Midbrain (tissue), 1 donor: Measurements from ENCODE around the gene ITIH4.

ENCODE experiments used
- DNase-seq: peaks from one replicate; lab custom pipeline; 2025; lab: John Stamatoyannopoulos, UW

The ITIH4 gene

GRCh38 chr3:52831500-52832301 lies 1.2 kb upstream of the ITIH4 start:
- DNase-seq: no peak

GRCh38 chr3:52829906-52830463 lies 487 bp downstream of the ITIH4 start:
- DNase-seq: no peak

- DNase-seq: no peak
Observed at GRCh38 chr3:52829482-52829881, 990 bp downstream of the ITIH4 start.

- DNase-seq: no peak
Observed at GRCh38 chr3:52827866-52828376, 2.6 kb downstream of the ITIH4 start.

GRCh38 chr3:52827441-52827840 lies 3.0 kb downstream of the ITIH4 start:
- no peak for DNase-seq

GRCh38 chr3:52824037-52824436 lies 6.4 kb downstream of the ITIH4 start:
- DNase-seq: no peak

GRCh38 chr3:52822363-52822762 lies 8.1 kb downstream of the ITIH4 start:
- DNase-seq: no peak

- DNase-seq: no peak
Observed at GRCh38 chr3:52820736-52821135, 9.7 kb downstream of the ITIH4 start.

- no peak for DNase-seq
Observed at GRCh38 chr3:52819936-52820335, 10.5 kb downstream of the ITIH4 start.

GRCh38 chr3:52817860-52818259 lies 12.6 kb downstream of the ITIH4 start:
- no peak for DNase-seq

GRCh38 chr3:52817221-52817620 lies 13.3 kb downstream of the ITIH4 start:
- no peak for DNase-seq

- no peak for DNase-seq
Observed at GRCh38 chr3:52816654-52817053, 13.8 kb downstream of the ITIH4 start.

- no peak for DNase-seq
Observed at GRCh38 chr3:52816199-52816598, 14.3 kb downstream of the ITIH4 start.

- DNase-seq: no peak
Observed at GRCh38 chr3:52813810-52814209, 16.7 kb downstream of the ITIH4 start.

GRCh38 chr3:52811452-52812011 lies 18.9 kb downstream of the ITIH4 start:
- no peak for DNase-seq

GRCh38 chr3:52810923-52811322 lies 19.5 kb downstream of the ITIH4 start:
- no peak for DNase-seq

GRCh38 chr3:52809662-52810377 lies 20.7 kb downstream of the ITIH4 start:
- DNase-seq: no peak

- no peak for DNase-seq
Observed at GRCh38 chr3:52809149-52809548, 21.3 kb downstream of the ITIH4 start.

GRCh38 chr3:52805270-52806039 lies 25.0 kb downstream of the ITIH4 start:
- DNase-seq: no peak

GRCh38 chr3:52801839-52802238 lies 28.6 kb downstream of the ITIH4 start:
- no peak for DNase-seq

GRCh38 chr3:52800079-52800478 lies 30.4 kb downstream of the ITIH4 start:
- no peak for DNase-seq

- no peak for DNase-seq
Observed at GRCh38 chr3:52798978-52799476, 31.4 kb downstream of the ITIH4 start.
